Dermis microvascular lymphatic vessel endothelial cell (primary cell): ENCODE results near the gene PPP6R2. TPM values are rescaled to one million over a fixed set of nuclear protein-coding genes. Genes with fewer than 3 reads are reported as not detected.

Source experiments
- DNase-seq, 2 donors: peaks; one replicate each; pipeline versions ENCODE4 v3.0.0 to v3.0.0-alpha.2; 2010; ENCODE audit warnings: low read depth in 2 of 2
- total RNA-seq: library from RNA; depleted of rRNA; stranded (reverse); fragments of >200 nt; gene quantifications from 2 replicates; pipeline ENCODE4 v1.2.1, GENCODE V29; 2014

PPP6R2 gene, protein sequence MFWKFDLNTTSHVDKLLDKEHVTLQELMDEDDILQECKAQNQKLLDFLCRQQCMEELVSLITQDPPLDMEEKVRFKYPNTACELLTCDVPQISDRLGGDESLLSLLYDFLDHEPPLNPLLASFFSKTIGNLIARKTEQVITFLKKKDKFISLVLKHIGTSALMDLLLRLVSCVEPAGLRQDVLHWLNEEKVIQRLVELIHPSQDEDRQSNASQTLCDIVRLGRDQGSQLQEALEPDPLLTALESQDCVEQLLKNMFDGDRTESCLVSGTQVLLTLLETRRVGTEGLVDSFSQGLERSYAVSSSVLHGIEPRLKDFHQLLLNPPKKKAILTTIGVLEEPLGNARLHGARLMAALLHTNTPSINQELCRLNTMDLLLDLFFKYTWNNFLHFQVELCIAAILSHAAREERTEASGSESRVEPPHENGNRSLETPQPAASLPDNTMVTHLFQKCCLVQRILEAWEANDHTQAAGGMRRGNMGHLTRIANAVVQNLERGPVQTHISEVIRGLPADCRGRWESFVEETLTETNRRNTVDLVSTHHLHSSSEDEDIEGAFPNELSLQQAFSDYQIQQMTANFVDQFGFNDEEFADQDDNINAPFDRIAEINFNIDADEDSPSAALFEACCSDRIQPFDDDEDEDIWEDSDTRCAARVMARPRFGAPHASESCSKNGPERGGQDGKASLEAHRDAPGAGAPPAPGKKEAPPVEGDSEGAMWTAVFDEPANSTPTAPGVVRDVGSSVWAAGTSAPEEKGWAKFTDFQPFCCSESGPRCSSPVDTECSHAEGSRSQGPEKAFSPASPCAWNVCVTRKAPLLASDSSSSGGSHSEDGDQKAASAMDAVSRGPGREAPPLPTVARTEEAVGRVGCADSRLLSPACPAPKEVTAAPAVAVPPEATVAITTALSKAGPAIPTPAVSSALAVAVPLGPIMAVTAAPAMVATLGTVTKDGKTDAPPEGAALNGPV
- total RNA-seq, result 39.4 and 58.5 TPM in 2 replicates

DNA sequence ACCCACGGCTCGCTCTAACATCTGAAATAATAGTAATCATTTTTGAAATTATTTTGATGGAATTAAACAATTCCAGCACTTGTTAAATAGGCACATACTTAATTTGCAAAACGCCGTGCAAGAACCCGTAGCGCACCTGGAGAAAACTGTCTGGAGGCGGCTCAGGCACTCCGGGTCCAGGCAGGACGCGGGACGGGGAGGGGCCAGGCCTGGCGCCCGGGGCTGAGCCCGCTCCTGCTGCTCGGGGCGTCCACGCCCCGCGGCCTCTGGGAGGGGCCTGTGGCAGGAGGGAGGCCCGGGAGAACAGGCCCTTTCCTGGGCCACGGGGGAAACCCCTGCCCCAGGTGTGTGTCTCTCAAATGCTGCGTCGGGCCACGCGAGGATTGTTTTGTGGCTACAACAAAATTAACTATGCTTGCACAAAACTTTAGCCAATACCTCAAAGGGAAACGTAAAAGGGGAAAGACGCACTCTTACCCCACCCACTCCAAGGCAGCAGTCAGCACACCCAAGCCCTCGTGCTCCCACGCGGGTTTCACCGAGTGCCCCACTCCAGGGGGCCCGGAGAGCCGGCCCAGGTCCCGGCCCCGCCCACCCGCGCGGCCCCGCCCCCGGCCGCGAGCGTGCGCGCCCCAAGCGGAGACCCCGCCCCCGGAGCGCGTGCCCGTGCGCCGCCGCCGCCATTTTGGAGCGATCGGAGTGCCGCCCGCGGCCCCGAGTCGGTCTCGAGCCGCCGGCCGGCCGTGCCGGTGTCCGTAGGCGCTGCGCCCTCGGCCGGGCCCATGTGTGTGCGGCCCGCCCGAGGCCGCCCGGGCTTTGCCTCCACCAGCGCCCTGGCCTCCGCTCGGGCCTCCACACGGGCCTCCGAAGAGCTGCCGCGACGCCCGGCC is at the start of gene PPP6R2:
Gene PPP6R2 (plus strand): TSS at position 677 of the 890 bp plus-strand sequence. CDS start 50,582 bp downstream, outside the sequence.
- DNase-seq, result peak in 1 of 2 donors; percentile 69

DNA sequence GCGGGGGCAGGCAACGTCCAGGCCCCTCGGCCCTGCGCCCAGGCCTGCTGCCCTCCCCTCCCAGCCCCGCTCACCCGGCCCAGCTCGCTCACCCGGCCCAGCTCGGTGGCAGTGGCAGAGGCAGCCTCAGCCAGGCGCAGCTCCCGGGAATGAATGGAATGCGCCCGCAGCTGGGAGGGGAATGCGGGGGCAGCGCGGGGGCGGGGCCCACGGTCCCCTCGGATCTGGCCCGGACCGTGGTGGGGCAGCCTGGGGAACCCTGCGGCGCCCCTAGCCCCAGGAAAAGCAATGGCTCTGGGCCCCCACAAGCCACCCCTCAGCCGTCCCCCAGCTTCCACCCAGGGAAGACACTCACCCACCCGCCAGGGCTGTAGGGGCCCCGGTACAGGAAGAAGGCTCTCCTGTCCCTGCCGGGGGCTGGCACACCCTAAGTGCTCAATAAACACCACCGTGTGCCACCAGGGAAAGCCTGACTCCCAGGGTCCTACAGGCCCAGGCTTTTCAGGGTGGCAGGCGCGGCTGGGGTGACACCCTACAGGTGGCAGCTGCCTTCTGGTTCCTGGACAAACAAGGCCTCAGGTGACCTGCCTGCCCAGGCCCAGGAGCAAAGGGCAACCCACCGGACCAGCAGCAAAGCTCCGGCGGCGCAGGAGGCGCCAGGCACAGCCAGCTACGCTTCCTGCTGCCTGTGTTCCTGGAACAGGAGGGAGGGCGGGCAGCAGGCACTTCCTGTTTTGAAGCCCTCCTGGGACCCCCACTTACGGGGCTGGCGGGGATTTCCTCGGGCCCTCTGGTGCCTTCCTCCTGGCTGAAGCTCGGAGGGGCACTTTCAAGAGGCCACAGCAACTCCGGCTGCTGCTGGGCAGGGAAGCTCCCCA is 49.4 kb upstream of the PPP6R2 start:
- DNase-seq, result peak; percentile 60 to 89

DNA sequence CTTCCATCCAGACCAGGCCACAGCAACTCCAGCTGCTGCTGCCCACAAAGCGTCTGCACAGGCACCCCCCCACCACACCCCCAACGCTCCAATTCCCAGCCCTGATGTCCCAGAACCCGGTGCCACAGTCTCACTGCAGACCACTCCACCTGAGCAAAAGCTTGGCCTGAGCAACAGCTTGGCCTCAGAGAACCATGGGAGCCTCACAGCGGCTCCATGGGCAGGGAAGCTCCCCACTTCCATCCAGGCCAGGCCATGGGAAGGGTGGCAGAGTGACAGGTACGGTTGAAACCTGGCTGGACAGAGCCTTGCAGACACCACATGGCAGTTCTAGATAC is 48.8 kb upstream of the PPP6R2 start:
- no peak for DNase-seq

DNA sequence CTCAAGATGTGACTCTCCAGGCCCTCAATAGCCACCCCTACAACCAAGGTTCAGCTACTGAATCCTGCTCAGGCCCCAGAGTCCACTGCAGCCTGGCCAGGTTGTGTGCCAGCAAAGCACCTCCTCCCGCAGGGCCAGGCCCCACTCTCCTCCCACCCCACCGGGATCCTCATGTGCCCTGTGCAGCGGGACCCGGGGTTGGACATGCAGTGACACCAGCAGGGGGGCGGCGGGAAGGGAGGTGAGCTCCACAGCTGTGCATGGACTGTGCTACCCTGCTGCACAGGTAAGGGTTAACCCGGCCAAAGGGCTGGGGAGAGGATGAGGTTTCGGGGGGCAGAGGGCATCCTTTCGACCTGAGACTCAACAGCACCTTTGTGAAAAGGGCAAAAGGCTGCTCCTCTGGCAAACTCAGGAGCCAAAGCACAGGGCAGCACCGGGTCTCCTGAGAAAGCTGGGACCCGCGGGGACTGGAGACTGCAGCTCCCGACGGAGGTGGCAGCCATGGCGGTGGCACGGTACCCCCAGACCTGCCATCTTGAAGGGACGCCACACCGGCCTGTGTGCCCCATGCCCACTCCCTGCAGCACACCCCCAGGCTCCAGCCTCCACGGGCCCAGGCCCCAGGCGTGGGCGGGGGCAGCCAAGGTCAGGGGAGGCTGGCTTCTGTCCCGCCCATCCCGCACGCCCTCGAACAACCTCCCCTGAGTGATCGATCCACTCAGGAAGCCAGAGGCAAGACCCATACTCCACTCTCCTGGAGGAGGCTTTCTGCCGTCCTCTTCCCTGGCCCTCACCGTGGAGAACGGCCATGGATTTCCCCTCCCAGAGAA is 46.3 kb upstream of the PPP6R2 start:
- DNase-seq, result no peak

DNA sequence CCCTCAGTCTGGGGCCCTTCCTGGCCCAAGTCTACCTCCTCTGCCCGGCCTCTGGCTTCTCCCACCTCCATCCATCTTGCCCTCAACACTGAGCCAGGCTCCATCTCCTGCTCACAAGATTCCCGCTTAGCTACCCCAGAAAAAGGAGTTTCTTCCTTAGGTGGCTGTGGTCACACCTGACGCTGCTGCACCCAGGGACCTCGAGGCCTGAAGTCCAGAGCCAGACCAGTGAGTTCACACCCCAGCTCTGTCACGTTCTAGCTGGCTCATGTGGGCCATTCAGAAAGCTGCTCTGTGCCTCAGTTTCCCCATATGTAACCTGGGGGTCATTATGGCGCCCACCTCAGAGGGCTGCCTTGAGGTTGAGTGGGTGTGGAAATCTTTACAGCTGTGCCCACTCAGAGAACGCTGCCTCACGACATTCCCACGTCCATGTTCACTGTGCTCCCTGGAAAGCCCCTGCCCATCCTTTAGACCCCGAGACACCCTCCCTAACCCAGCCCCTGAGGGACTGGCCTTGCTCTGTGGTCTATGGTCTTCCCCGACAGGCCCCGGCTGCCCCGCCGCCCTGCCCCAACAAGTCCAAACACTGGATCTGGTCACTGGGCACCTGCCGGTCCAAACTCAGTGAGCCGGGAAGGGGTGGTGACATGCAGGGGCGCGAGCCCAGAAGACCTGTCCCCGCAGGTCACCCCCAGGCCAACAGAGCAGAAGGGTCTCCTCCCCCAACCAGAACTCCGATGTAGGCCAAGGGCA is 45.4 kb upstream of the PPP6R2 start:
- DNase-seq, result no peak

DNA sequence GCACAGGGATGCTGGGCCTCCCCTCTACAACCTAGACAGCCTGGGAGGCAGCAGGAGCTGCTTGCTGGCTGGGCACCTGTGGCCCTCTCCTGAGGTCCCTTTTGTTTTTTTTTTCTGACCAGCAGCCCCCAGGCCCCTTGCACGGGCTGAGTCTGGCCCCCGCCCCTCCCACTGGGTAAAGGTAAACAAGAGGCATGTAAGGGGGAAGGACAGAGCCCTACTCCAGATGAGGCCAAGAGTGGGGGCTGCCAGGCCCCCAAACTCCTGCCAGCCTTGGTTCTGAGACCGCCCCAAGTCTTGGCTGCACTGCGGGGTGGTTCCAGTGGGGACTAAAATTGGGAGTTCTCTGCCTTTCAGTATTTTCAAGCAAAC is 44.9 kb upstream of the PPP6R2 start:
- DNase-seq, result no peak

DNA sequence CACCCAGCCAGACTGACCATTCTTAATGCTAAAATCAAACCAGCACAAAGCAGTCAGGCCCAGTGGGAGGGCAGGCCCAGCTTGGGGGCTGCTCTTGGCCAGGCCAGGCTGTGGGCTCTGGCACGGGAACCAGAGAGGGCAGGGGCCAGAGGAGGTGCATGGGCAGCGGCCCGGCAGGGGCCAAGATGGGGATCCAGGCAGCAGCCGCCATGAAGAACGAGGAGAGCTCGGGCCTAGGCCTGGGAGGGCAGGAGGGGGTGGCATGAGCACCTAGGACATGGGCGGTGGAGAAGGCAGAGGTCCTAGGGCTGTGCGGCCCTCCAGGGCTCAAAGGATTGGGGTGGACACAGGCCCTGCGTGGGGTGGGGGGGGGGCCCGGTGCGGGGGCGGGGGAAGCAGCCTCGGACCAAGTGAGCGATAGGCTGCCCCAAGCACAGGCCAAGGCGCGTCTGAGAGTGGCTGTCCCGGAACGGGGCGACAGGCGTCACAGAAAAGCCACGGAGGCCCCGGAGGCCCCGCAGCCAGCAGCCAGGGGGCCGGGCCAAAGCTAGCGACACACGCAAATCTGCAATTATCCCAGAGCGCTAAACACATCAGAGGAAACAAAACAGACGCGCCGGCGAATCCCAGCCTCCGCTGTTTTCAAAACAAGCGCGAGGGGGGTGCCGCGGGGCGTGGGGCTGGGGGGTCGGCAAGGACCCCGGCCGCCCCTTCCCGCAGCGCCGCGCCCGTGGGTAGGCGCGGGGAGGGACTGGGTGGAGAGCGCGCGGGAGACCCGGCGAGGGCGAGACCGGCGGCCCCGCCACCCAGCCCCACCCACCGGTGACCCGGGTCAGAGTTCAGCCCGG is 44.0 kb upstream of the PPP6R2 start:
- DNase-seq, result peak in 1 of 2 donors; percentile 40

DNA sequence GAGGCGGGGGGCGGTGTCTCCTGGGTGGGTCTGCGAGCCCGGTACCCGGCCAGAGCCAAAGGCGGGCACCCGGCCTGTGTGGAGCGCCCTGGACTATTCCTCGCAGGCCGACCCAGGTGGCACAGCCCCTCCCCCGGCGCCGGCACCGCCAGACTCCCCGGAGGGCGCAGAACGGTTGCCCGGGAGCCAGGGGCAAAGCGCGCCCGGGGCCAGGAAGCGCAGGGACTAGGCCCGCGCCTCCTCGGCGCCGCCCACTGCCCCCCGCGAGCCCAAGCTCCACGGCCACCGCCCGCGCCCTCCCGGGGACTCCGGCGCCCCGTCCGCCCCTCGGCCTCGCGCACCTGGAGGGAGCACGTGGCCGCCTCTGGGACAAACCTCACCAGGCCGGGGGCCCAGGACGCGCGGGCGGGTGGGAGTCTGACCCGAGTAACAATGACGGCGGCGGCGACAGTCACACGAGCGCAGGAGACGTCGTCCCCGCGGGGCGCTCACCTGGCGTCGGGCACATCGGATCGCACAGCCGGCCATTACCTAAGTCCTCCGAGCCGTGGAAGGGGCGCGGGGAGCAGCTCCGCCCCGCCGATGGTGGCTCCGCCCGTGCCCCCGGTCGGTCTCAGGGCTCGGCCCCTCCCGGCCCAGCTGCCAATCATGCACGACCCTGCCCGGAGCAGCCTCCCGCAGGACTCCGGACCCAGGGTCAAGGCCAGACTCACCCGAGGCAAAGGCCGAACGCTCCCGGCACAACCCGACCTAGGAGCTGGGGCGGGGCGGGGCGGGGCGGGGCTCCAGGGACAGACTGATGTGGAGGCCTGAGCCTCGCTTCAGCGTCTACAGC is 43.1 kb upstream of the PPP6R2 start:
- no peak for DNase-seq

DNA sequence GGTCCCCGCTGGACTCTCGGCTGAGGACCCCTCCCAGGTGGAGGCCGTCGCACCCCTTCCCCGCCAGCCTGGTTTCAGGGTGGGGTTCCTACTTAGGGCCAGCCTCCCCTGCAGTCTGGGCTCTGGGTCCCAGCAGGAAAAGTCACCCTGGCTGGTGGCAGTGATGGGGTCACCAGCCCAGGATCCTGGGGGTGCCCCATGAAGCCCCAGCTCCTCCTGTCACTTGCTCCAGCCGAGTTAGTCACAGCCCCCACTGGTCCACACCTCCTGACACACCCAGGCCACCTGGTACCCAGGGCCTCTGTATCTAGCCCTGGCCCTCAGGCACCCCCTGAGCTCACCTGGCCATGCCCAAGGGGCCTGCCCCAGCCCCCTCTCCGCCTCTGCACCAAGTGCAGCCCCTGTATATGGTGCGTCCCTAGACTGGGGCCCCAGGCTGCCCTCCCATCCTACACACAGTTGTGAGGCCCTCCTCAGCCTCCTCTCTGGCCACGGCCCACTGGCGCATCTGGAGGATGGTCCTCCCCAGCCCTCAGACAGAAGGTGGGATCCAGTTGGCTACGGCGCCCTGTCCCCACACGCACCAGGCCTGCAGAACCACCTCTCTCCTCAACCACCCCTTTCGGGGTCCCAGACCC is 42.4 kb upstream of the PPP6R2 start:
- no peak for DNase-seq

DNA sequence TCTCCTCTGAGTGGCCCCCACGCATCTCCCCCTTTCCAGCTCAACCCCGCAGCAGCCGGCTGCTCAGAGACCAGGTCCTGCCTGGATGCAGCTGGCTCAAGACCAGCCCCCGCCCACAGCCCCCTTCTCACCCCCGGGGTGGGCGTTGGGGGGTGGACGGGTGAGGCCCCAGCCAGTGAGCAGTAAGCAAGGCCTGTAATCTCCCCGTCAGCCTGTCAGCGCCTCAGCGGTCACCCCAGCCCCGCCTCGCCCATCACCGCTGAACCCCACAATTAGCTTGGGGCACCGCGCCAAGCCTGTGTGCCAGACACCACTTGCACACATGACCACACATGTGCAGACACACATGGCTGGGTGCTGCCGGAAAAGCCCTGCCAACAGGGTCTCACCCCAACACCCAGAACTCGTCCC is 41.5 kb upstream of the PPP6R2 start:
- no peak for DNase-seq

DNA sequence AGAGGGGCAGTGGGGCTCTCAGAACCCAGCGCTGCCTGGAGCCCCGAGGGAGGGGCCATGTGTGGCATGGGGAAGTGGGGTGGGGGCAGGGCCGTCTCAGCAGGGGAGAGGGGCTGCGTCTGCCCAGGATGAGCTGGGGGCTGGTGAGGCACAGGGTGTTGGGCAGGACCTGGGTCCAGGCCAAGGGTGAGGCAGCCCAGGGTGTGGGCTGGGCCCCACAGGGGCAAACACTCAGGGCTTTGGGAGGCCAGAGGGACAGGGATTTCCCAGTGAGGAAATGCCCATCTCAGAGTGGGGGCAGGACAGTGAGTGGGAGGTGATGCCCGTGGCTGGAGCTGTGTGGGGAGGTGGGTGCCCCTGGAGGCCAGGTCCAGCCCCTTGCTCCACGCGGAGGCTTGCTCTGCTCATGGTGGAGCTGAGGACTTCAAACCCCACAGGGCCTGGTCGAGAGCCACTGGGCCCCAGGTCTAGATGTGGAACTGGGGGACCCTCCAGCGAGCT is 41.0 kb upstream of the PPP6R2 start:
- no peak for DNase-seq

DNA sequence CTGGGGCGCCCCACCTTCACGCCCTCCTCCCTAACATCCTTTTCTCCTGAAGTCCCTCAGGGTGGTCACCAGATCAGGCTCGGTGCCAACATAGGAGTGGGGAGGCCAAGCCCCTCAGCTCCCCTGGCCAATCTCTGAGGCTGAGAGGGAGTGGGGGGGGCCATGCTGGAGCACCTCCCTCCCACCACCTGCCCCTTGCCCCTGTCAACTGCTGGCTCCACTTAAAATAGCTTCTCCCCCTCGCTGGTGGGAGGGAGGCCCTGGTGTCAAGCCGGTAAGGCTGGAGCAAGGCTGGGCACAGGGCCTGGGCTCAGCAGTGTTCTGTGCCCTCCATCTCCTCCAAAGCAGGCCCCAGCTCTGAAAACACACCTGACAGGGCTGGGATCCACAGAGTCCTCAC is 40.6 kb upstream of the PPP6R2 start:
- no peak for DNase-seq

DNA sequence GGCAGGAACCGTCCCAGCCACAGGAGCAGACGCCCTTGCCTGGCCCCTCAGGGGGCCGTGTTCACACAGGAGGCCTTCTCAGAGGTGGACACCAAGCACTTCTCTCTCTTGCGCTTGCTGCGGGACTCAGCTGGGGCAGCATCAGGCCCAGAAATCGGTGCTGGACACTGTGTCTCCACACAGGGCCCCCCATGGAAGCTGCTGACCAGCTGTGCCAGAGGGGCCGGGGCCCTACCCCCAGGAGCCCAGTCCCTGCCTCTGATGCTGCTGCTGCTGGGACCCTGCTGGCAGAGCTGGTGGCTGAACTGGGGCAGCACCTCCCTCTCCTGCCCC is 39.6 kb upstream of the PPP6R2 start:
- no peak for DNase-seq

DNA sequence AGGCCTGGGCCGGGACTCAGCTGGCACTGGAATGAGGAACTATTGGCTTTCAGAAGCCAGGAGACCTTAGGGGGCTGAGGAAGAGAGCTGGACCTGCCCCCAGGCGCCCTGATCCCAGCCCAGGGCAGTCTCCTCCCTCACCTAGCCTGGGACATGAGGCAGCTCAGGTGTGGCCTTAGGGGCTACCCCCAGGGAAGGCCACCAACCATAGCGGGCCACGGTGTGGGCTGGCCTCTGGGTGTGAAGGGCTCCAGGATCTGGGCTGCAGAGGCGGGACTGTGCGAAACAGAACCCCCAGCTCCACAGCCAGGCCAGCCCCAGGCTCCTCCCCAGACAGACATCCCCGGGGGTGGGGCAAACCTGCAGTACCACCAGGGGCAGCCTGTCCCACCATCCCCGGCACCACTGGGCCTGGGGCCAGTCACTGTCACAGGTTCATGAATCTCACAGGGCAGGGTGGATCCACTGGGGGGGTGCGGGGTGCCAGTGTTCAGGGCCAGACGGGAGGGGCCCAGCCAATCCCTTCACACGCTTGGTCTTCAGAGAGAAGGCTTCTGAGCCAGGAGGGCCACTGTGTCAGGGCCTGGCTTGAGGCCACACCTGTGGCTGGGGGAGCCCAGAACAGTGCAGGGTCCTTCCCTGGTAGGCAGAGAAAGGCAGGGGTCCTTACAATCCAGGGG is 39.1 kb upstream of the PPP6R2 start:
- DNase-seq, result no peak

DNA sequence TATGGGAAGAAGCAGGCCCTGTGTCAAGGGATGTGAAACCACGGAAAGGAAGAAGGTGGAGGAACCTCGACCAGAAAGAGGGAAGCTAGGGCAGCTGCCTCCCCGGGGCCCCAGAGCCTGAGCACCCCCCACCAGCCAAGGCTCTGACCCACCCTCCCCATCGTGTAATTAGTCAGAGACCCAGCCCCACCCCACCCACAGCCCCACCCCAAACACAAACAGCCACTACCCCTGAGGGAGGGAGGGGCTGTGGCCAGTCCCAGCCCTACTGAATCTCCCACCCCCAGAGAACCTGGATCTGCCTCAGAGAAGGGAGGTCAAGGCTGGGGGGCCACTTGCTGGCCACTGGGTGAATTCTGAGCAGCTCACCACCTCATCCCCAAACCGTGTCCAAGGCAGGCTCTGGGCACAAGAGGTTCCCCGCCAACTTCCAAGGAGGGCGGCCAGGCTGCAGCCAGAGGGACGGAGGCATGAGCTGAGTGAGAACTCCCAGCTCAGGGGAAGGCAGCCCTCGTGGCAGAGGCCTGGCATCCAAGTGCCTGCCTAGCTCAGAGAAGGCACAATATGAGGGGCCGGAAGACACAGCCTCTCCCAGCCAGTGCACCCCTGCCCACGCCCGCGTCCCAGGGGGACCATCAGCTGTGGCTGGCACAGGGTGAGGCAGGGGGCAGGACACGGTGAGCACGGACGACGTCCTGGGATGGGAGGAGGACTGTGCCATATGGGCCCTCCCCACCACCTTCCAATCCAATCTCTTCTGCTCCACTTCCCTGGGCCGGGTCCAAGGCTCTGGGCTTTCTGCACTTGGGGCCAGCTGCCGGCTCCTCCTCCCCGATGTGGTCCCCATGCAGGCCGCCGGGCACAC is 38.4 kb upstream of the PPP6R2 start:
- DNase-seq, result no peak
